HCT116 (cell line): ENCODE measurements around the gene KIRREL3. TPM values are rescaled to one million over a fixed set of nuclear protein-coding genes. Genes with fewer than 3 reads are reported as not detected.
"Not testable (repeated sequence)": the region's sequence is repeated elsewhere in the genome, so short reads cannot be mapped to it uniquely, and the experiment has no call there.

ENCODE experiments used
- ATAC-seq: fragments of 200-7000 bp; cut with Tn5 transposase; 2 replicates; pipeline ENCODE4 v1.9.1; 2020; ENCODE audit warnings: mild to moderate bottlenecking, moderate library complexity
- BruUV-seq: library from RNA; stranded (reverse); fragments of 400-500 nt; replicated peaks from 2 replicates; lab custom pipeline; 2021; lab: Mats Ljungman, UMichigan
- CTCF ChIA-PET: fragments of 300-600 bp; sonication (Branson Sonifier 250); formaldehyde crosslinking; loops from one replicate; lab custom pipeline; 2021; ENCODE audit warnings: antibody characterized with exemption; lab: Charles Lee
- POLR2A ChIA-PET: fragments of 300-600, 350-600 bp; sonication (Branson Sonifier 250); formaldehyde crosslinking; loops from one replicate; lab custom pipeline; 2021; ENCODE audit warnings: antibody characterized with exemption; lab: Charles Lee
- RAD21 ChIA-PET, 2 experiments: fragments of 300-600 bp; sonication (Branson Sonifier 250); formaldehyde crosslinking; loops; one replicate each; lab custom pipeline; 2023; ENCODE audit warnings: low total read pairs in 2 of 2; ENCODE audit not compliant: uncharacterized antibody in 2 of 2, unreplicated experiment in 2 of 2, low non-redundant PET in 1 of 2; lab: Charles Lee
- DNase-seq: peaks from one replicate; pipeline ENCODE4 v3.0.0-alpha.2; 2010; ENCODE audit warnings: low read depth, low spot score
- H2AFZ ChIP-seq: fragments of 200-600 bp; shearing (Covaris generic), sonication (generic); 2 replicates; pipeline ENCODE4 v1.6.1; 2017; ENCODE audit warnings: low read depth, mixed run types, mixed read lengths, antibody characterized with exemption, low read length; ENCODE audit not compliant: poor library complexity, severe bottlenecking
- H3K27ac ChIP-seq: 2 replicates; pipeline ENCODE4 v1.5.1; 2012; ENCODE audit warnings: low read depth, low read length
- H3K27me3 ChIP-seq: fragments of 200-600 bp; sonication (generic); 2 replicates; pipeline ENCODE4 v1.6.1; 2016; ENCODE audit warnings: mixed run types, low read length, mixed read lengths; ENCODE audit not compliant: insufficient read depth
- H3K36me3 ChIP-seq, 2 experiments: fragments of 200-500 bp in 1 of 2; fragments of 200-600 bp in 1 of 2; sonication (Bioruptor generic) in 1 of 2; sonication (generic) in 1 of 2; 2 replicates each; pipeline versions ENCODE4 v1.5.1 to v1.6.1; 2014 to 2016; ENCODE audit warnings: low read length in 2 of 2, inconsistent platforms in 1 of 2, mixed read lengths in 1 of 2, mixed run types in 1 of 2; ENCODE audit not compliant: insufficient read depth in 2 of 2, control insufficient read depth in 1 of 2
- H3K4me1 ChIP-seq, 2 experiments: fragments of 200-600 bp in 1 of 2; sonication (generic) in 1 of 2; 2 replicates each; pipeline versions ENCODE4 v1.5.1 to v1.6.1; 2012 to 2017; ENCODE audit warnings: low read length in 2 of 2, inconsistent platforms in 1 of 2, mild to moderate bottlenecking in 1 of 2, mixed read lengths in 1 of 2, mixed run types in 1 of 2, moderate library complexity in 1 of 2; ENCODE audit not compliant: insufficient read depth in 2 of 2, control insufficient read depth in 1 of 2
- H3K4me2 ChIP-seq: fragments of 200-600 bp; sonication (generic); 2 replicates; pipeline ENCODE4 v1.6.1; 2017; ENCODE audit warnings: mixed run types, low read length, mixed read lengths
- H3K4me3 ChIP-seq, 2 experiments: fragments of 200-600 bp in 1 of 2; sonication (generic) in 1 of 2; replicated peaks in 1 of 2; 2 replicates each; pipeline ENCODE4 v1.5.1; 2011 to 2016; ENCODE audit warnings: low read length in 2 of 2, control low read depth in 1 of 2, low read depth in 1 of 2, mild to moderate bottlenecking in 1 of 2, mixed read lengths in 1 of 2, mixed run types in 1 of 2
- H3K79me2 ChIP-seq: fragments of 200-600 bp; sonication (generic); 2 replicates; pipeline ENCODE4 v1.6.1; 2017; ENCODE audit warnings: mild to moderate bottlenecking, mixed run types, low read length, moderate library complexity, mixed read lengths; ENCODE audit not compliant: insufficient read depth
- H3K9ac ChIP-seq: fragments of 200-600 bp; sonication (generic); 2 replicates; pipeline ENCODE4 v1.6.1; 2016; ENCODE audit warnings: low read length, mixed read lengths
- H3K9me2 ChIP-seq: fragments of 200-600 bp; sonication (generic), shearing (Covaris generic); 2 replicates; pipeline ENCODE4 v1.6.1; 2017; ENCODE audit warnings: mixed run types, mild to moderate bottlenecking, moderate library complexity; ENCODE audit not compliant: insufficient read depth
- H3K9me3 ChIP-seq, 2 experiments: fragments of 200-500 bp in 1 of 2; fragments of 200-600 bp in 1 of 2; sonication (Bioruptor generic) in 1 of 2; sonication (generic) in 1 of 2; 2 replicates each; pipeline ENCODE4 v1.6.1; 2014 to 2017; ENCODE audit warnings: low read length in 2 of 2, mixed read lengths in 2 of 2, inconsistent platforms in 1 of 2, low read depth in 1 of 2, mild to moderate bottlenecking in 1 of 2, mixed run types in 1 of 2, moderate library complexity in 1 of 2; ENCODE audit not compliant: control insufficient read depth in 1 of 2, insufficient read depth in 1 of 2
- H4K20me1 ChIP-seq: fragments of 200-600 bp; sonication (generic), shearing (Covaris generic); 2 replicates; pipeline ENCODE4 v1.6.1; 2017; ENCODE audit warnings: mixed run types, mild to moderate bottlenecking, moderate library complexity; ENCODE audit not compliant: insufficient read depth
- EGR1 ChIP-seq: IDR thresholded peaks from 2 replicates; pipeline ENCODE4 v1.6.1; 2012; ENCODE audit warnings: low read depth
- SRF ChIP-seq: IDR thresholded peaks from 2 replicates; pipeline ENCODE4 v1.6.1; 2012; ENCODE audit warnings: low read depth
- ZFX ChIP-seq: fragments of 450-650 bp; IDR thresholded peaks from 2 replicates; pipeline ENCODE4 v1.6.1; 2017
- ZNF274 ChIP-seq: fragments of 200-500 bp; sonication (Bioruptor generic); IDR thresholded peaks from 2 replicates; pipeline ENCODE4 v1.6.1; 2014; ENCODE audit warnings: mild to moderate bottlenecking, low read depth, low read length, inconsistent platforms
- intact Hi-C: fragments of 100-400 bp; cut with micrococcal nuclease; formaldehyde crosslinking; loops from 2 replicates; pipeline ENCODE4 v1.10.0; 2022
- total RNA-seq: library from RNA; stranded (reverse); gene quantifications from one replicate; pipeline ENCODE4 v1.2.1, GENCODE V29; 2021; ENCODE audit not compliant: unreplicated experiment

The KIRREL3 gene
- total RNA-seq, 1 experiment from 2014 or later = not detected

DNA sequence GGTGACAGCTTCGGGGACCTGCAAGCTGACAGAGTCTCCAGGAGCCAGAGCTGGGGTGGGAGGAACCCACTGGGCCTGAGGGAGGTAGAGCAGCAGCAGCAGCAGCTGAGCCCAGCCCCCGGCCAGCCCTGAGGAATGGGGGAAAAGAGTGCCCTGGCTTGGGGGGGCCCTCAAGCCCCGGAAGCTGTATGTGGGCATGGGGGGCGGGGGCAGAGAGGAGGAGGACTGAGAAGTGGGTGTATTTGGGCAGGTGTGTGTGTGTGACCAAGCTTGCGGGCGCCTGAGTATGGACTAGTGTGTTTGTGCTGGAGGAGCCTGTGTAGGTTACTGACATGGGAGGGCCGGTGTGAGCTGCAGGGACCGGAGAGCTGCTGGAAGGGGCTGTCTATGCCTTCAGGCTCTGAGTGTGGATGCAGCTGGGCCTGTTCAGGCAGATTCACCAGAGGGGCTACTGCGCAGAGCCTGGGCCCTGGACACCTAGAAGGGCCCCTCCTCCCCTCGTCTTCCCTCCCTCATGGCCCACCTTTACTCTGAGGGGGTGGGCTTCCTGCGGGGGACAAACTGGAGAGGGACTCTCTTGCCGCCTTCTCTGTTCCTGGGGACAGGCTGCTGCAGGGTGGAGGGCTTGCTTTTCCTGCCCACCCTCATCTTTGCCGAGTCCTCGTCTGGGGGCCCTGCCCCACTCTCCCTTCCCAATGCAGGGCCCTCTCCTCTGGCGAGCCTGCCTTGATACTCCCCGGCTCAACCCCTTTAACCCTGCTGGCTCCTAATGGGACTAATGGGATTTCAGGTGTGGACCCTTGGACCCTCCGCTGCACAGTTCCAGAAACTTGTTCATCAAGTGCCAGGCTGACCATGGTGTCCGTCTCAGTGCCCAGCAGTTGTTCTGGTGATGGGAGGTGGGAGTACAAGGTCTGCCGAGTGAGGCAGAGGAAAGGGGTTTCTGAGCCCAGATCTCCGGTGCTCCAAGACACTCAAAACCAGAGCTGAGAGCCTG lies 616.9 kb downstream of the KIRREL3 start:
- H3K36me3 ChIP-seq = no peaks in the 10 kb centered on the region
- TF ChIP-seq EGR1 (no peak), ZFX (no peak), ZNF274 (no peak), SRF (no peak)
- no peaks in the 10 kb centered on the region for H3K4me1 ChIP-seq
- DNase-seq (no peak), ATAC-seq (peak; percentile 38)
- ChIA-PET CTCF (interaction anchor here (0.8 kb wide), 1 partner anchor 73 kb away, joined by 3 read pairs; no protein-coding TSS in a partner anchor), POLR2A (no interaction called here), RAD21 (no interaction called here)
- no peaks in the 10 kb centered on the region for H4K20me1 ChIP-seq
- no peaks in the 10 kb centered on the region for H3K9me3 ChIP-seq
- H3K27me3 ChIP-seq = no peaks in the 10 kb centered on the region
- no TSS peak for BruUV-seq
- H3K4me2 ChIP-seq = no peak overlapping the region
- H3K27ac ChIP-seq = no peak overlapping the region
- intact Hi-C loops = no loop called here
- no peaks in the 10 kb centered on the region for H3K79me2 ChIP-seq
- no peaks in the 10 kb centered on the region for H3K9me2 ChIP-seq
- no peak overlapping the region for H3K9ac ChIP-seq
- no peak overlapping the region for H2AFZ ChIP-seq
- no peak overlapping the region for H3K4me3 ChIP-seq

DNA sequence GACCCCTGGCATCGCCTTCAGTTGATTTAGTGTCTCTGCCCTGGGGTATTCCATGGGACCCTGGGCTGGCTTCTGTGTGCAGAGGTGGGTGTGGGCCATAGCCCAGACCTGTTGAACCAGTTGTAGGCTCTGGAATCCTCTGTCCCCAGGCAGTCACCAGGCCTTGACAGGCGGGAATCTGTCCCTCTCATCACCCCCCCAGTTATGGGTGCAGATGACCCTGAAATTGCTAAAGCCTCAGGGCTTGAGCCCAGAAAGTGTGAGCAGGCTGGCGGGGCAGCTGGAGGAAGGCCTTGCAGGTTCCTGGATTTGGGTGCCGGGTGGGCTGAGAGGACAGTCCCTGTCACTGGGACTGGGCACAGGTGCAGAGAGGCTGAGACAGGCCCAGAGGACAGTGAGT lies 617.9 kb downstream of the KIRREL3 start:
- BruUV-seq, H4K20me1 ChIP-seq, H3K9me3 ChIP-seq, RAD21 ChIA-PET, H3K4me2 ChIP-seq, H3K79me2 ChIP-seq, CTCF ChIA-PET, H3K4me3 ChIP-seq, H3K4me1 ChIP-seq, POLR2A ChIA-PET, H2AFZ ChIP-seq, H3K27ac ChIP-seq, intact Hi-C loops, H3K27me3 ChIP-seq, DNase-seq, H3K9ac ChIP-seq, H3K36me3 ChIP-seq, H3K9me2 ChIP-seq: not testable (repeated sequence)
- peak; percentile 23; the same call in 1 of the 2 replicates for ATAC-seq

DNA sequence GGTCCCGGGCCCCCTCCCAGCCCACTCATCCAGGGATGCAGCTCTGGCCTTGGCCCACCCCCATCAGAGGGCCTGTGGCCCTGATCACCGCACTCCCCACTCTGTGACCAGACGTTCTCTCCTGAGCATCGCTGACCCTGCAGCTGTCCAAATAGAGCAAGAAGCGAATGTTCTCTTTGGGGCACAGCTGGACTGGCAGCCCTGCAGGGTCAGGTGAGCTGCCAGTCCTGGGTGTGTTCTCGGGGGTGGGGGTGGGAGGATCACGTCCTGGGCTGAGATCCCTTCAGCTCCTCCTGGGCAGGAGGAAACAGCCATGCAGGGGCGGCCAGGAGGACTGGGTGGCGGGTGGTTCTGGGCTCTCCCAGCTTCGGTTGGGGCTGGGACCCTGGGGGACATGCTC lies 618.6 kb downstream of the KIRREL3 start:
- H3K4me1 ChIP-seq, H3K4me2 ChIP-seq, POLR2A ChIA-PET, H2AFZ ChIP-seq, RAD21 ChIA-PET, intact Hi-C loops, H3K79me2 ChIP-seq, H4K20me1 ChIP-seq, H3K4me3 ChIP-seq, H3K36me3 ChIP-seq, H3K27ac ChIP-seq, BruUV-seq, ATAC-seq, H3K27me3 ChIP-seq, H3K9me2 ChIP-seq, H3K9me3 ChIP-seq, H3K9ac ChIP-seq, DNase-seq, CTCF ChIA-PET: not testable (repeated sequence)
